Stomach (tissue), 4 donors: ENCODE data around the gene ADRA2C.

Experiments
- EP300 ChIP-seq: sonication (generic); formaldehyde crosslinking; IDR thresholded peaks from one replicate; pipeline ENCODE4 v1.6.1; 2017; ENCODE audit warnings: antibody characterized with exemption
- POLR2A ChIP-seq, 4 donors: fragments of 450-650 bp; IDR thresholded peaks; one replicate each; pipeline ENCODE4 v1.6.1; 2016; ENCODE audit warnings: antibody characterized with exemption in 4 of 4, control low read depth in 2 of 4, mild to moderate bottlenecking in 1 of 4, moderate library complexity in 1 of 4
- POLR2AphosphoS5 ChIP-seq, 3 donors: sonication (generic); formaldehyde crosslinking; IDR thresholded peaks; one replicate each; pipeline ENCODE4 v1.6.1; 2016; ENCODE audit warnings: antibody characterized with exemption in 3 of 3
- TF ChIP-seq, protein P1 (sequence below), 7 experiments: fragments of 450-650 bp in 4 of 7; fragments of 200-600 bp in 3 of 7; sonication (generic) in 3 of 7; IDR thresholded peaks; one replicate each; pipeline ENCODE4 v1.5.1; 2016 to 2019; ENCODE audit warnings: antibody characterized with exemption in 7 of 7, control low read depth in 2 of 7, mild to moderate bottlenecking in 1 of 7

DNA sequence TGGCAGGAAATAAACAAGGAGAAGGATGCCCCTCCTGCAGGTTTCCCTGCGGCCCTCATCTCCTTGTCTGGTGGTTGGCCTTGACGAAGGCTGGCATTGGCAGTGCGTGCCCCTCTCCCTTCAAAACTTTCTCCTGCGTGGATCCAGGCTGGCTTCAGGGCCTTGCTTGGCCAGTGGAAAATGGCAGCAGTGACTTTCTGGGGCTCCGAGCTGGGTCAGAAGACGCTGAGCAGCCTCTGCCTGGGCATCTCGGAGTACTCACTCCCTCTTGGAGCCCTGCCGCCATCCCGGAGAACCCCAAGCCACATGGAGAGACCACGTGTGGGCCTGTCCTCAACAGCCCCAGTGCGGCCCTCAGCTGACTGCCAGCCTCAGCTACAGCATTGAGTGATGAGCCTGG is 39.5 kb downstream of the ADRA2C start:
- TF ChIP-seq, protein P1, sequence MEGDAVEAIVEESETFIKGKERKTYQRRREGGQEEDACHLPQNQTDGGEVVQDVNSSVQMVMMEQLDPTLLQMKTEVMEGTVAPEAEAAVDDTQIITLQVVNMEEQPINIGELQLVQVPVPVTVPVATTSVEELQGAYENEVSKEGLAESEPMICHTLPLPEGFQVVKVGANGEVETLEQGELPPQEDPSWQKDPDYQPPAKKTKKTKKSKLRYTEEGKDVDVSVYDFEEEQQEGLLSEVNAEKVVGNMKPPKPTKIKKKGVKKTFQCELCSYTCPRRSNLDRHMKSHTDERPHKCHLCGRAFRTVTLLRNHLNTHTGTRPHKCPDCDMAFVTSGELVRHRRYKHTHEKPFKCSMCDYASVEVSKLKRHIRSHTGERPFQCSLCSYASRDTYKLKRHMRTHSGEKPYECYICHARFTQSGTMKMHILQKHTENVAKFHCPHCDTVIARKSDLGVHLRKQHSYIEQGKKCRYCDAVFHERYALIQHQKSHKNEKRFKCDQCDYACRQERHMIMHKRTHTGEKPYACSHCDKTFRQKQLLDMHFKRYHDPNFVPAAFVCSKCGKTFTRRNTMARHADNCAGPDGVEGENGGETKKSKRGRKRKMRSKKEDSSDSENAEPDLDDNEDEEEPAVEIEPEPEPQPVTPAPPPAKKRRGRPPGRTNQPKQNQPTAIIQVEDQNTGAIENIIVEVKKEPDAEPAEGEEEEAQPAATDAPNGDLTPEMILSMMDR (IDR thresholded peaks at IDR 0.05) = no peak
- TF ChIP-seq EP300 (no peak), POLR2AphosphoS5 (IDR thresholded peaks at IDR 0.05) (no peak), POLR2A (IDR thresholded peaks at IDR 0.05) (no peak)
